Measurements from ENCODE around the gene UBE2E1.
A peak's percentile ranks its signal among the peaks of the same experiment; 100 is the strongest.
"Not testable (repeated sequence)": the region's sequence is repeated elsewhere in the genome, so short reads cannot be mapped to it uniquely, and the experiment has no call there.

Gene UBE2E1

GRCh38 chr3:23867838-23868237, 62.1 kb downstream of the UBE2E1 start:
- H3K4me3 ChIP-seq (replicated peaks in 1 of 2; ENCODE audit: low read depth in 2 of 2, low read length in 2 of 2): no peak overlapping the region
- DNase-seq (ENCODE audit: low read depth in 2 of 2): no peak
- no peak for TF ChIP-seq CTCF (IDR thresholded peaks at IDR 0.05; ENCODE audit: low read depth, low read length)

GRCh38 chr3:23869977-23870662, 64.4 kb downstream of the UBE2E1 start:
- H3K4me3 ChIP-seq (replicated peaks in 1 of 2; ENCODE audit: low read depth in 2 of 2, low read length in 2 of 2): no peak overlapping the region
- TF ChIP-seq CTCF (IDR thresholded peaks at IDR 0.05; ENCODE audit: low read depth, low read length): no peak
- DNase-seq (ENCODE audit: low read depth in 2 of 2): peak in 1 of 2 donors; percentile 29

- H3K4me3 ChIP-seq (replicated peaks in 1 of 2; ENCODE audit: low read depth in 2 of 2, low read length in 2 of 2); DNase-seq (ENCODE audit: low read depth in 2 of 2): not testable (repeated sequence)
Measured at GRCh38 chr3:23870663-23871043, 64.9 kb downstream of the UBE2E1 start.

- not testable (repeated sequence) for H3K4me3 ChIP-seq (replicated peaks in 1 of 2; ENCODE audit: low read depth in 2 of 2, low read length in 2 of 2); DNase-seq (ENCODE audit: low read depth in 2 of 2)
Measured at GRCh38 chr3:23871361-23871760, 65.6 kb downstream of the UBE2E1 start.

- no peak overlapping the region for H3K4me3 ChIP-seq (replicated peaks in 1 of 2; ENCODE audit: low read depth in 2 of 2, low read length in 2 of 2)
- no peak for TF ChIP-seq CTCF (IDR thresholded peaks at IDR 0.05; ENCODE audit: low read depth, low read length)
- DNase-seq (ENCODE audit: low read depth in 2 of 2): no peak
Measured at GRCh38 chr3:23872330-23872729, 66.6 kb downstream of the UBE2E1 start.

- no peak for TF ChIP-seq CTCF (IDR thresholded peaks at IDR 0.05; ENCODE audit: low read depth, low read length)
Measured at GRCh38 chr3:23873941-23874340, 68.2 kb downstream of the UBE2E1 start.

GRCh38 chr3:23874359-23875112, 68.8 kb downstream of the UBE2E1 start:
- no peak for TF ChIP-seq CTCF (IDR thresholded peaks at IDR 0.05; ENCODE audit: low read depth, low read length)
- peak; percentile 61 to 63 for DNase-seq (ENCODE audit: low read depth in 2 of 2)
- H3K4me3 ChIP-seq (replicated peaks in 1 of 2; ENCODE audit: low read depth in 2 of 2, low read length in 2 of 2): no peak overlapping the region

More at GRCh38 chr3:23873941-23874340, 68.2 kb downstream of the UBE2E1 start:
- DNase-seq (ENCODE audit: low read depth in 2 of 2): peak; percentile 36 to 53
- H3K4me3 ChIP-seq (replicated peaks in 1 of 2; ENCODE audit: low read depth in 2 of 2, low read length in 2 of 2): no peak overlapping the region

All from cardiac fibroblast (primary cell).